Measurements from ENCODE around the gene KRT39. TPM values are rescaled to one million over a fixed set of nuclear protein-coding genes. Genes with fewer than 3 reads are reported as not detected.

KRT39 gene
- total and polyA plus RNA-seq, 2 donors from 2014 or later = not detected

GRCh38 chr17:40975516-40975915 lies 8.8 kb upstream of the KRT39 start:
- Histone ChIP-seq H3K9me3 (ENCODE audit: control insufficient read depth in 2 of 3, insufficient read depth in 1 of 3, low read length in 3 of 3) (no peaks in the 10 kb centered on the region), H3K9ac (ENCODE audit: low read length in 3 of 3) (no peak overlapping the region), H3K27ac (ENCODE audit: low read depth in 2 of 2, low read length in 2 of 2) (no peak overlapping the region), H3K4me1 (ENCODE audit: control insufficient read depth in 2 of 3, insufficient read depth in 2 of 3, low read depth in 1 of 3, low read length in 3 of 3) (no peaks in the 10 kb centered on the region), H3K4me3 (ENCODE audit: low read length in 3 of 3) (no peak overlapping the region), H3K27me3 (ENCODE audit: control insufficient read depth, insufficient read depth, low read length) (no peaks in the 10 kb centered on the region), H3K36me3 (ENCODE audit: control insufficient read depth in 2 of 3, insufficient read depth in 3 of 3, low read length in 3 of 3) (no peaks in the 10 kb centered on the region)
- intact Hi-C loops (cut with DNase I) = no loop called here
- DNase-seq (no peak), FAIRE-seq (no peak)
- no peak for TF ChIP-seq CTCF (IDR thresholded peaks at IDR 0.05; ENCODE audit: borderline replicate concordance, extremely low read depth, insufficient read depth)

GRCh38 chr17:40974366-40974765 lies 7.6 kb upstream of the KRT39 start:
- no peaks in the 10 kb centered on the region for H3K27me3 ChIP-seq (ENCODE audit: control insufficient read depth, insufficient read depth, low read length)

GRCh38 chr17:40967582-40967981 lies 834 bp upstream of the KRT39 start:
- Histone ChIP-seq H3K4me1 (ENCODE audit: control insufficient read depth in 2 of 3, insufficient read depth in 2 of 3, low read depth in 1 of 3, low read length in 3 of 3) (no peaks in the 10 kb centered on the region), H3K36me3 (ENCODE audit: control insufficient read depth in 2 of 3, insufficient read depth in 3 of 3, low read length in 3 of 3) (no peaks in the 10 kb centered on the region), H3K27ac (ENCODE audit: low read depth in 2 of 2, low read length in 2 of 2) (no peak overlapping the region), H3K9ac (ENCODE audit: low read length in 3 of 3) (no peak overlapping the region), H3K9me3 (ENCODE audit: control insufficient read depth in 2 of 3, insufficient read depth in 1 of 3, low read length in 3 of 3) (no peaks in the 10 kb centered on the region), H3K27me3 (ENCODE audit: control insufficient read depth, insufficient read depth, low read length) (no peaks in the 10 kb centered on the region), H3K4me3 (ENCODE audit: low read length in 3 of 3) (no peak overlapping the region)
- no peak for FAIRE-seq
- intact Hi-C loops (cut with DNase I) = no loop called here
- DNase-seq = no peak
- TF ChIP-seq CTCF (IDR thresholded peaks at IDR 0.05; ENCODE audit: borderline replicate concordance, extremely low read depth, insufficient read depth) = no peak

More at GRCh38 chr17:40974366-40974765, 7.6 kb upstream of the KRT39 start:
- DNase-seq (no peak), FAIRE-seq (no peak)
- Histone ChIP-seq H3K36me3 (ENCODE audit: control insufficient read depth in 2 of 3, insufficient read depth in 3 of 3, low read length in 3 of 3) (no peaks in the 10 kb centered on the region), H3K4me1 (ENCODE audit: control insufficient read depth in 2 of 3, insufficient read depth in 2 of 3, low read depth in 1 of 3, low read length in 3 of 3) (no peaks in the 10 kb centered on the region), H3K27ac (ENCODE audit: low read depth in 2 of 2, low read length in 2 of 2) (no peak overlapping the region), H3K9ac (ENCODE audit: low read length in 3 of 3) (no peak overlapping the region), H3K4me3 (ENCODE audit: low read length in 3 of 3) (no peak overlapping the region), H3K9me3 (ENCODE audit: control insufficient read depth in 2 of 3, insufficient read depth in 1 of 3, low read length in 3 of 3) (no peaks in the 10 kb centered on the region)
- no peak for TF ChIP-seq CTCF (IDR thresholded peaks at IDR 0.05; ENCODE audit: borderline replicate concordance, extremely low read depth, insufficient read depth)
- intact Hi-C loops (cut with DNase I) = no loop called here

- intact Hi-C loops (cut with DNase I) = no loop called here
- FAIRE-seq = peak; percentile 15
Observed at GRCh38 chr17:40963838-40964237, 2.9 kb downstream of the KRT39 start.

More at GRCh38 chr17:40963838-40964237, 2.9 kb downstream of the KRT39 start:
- no peak overlapping the region for H3K27ac ChIP-seq (ENCODE audit: low read depth in 2 of 2, low read length in 2 of 2)
- no peak for DNase-seq
- H3K36me3 ChIP-seq (ENCODE audit: control insufficient read depth in 2 of 3, insufficient read depth in 3 of 3, low read length in 3 of 3) = no peaks in the 10 kb centered on the region
- H3K4me1 ChIP-seq (ENCODE audit: control insufficient read depth in 2 of 3, insufficient read depth in 2 of 3, low read depth in 1 of 3, low read length in 3 of 3) = no peaks in the 10 kb centered on the region
- TF ChIP-seq CTCF (IDR thresholded peaks at IDR 0.05; ENCODE audit: borderline replicate concordance, extremely low read depth, insufficient read depth) = peak; percentile 58
- H3K9me3 ChIP-seq (ENCODE audit: control insufficient read depth in 2 of 3, insufficient read depth in 1 of 3, low read length in 3 of 3) = no peaks in the 10 kb centered on the region
- H3K27me3 ChIP-seq (ENCODE audit: control insufficient read depth, insufficient read depth, low read length) = no peaks in the 10 kb centered on the region
- H3K9ac ChIP-seq (ENCODE audit: low read length in 3 of 3) = no peak overlapping the region
- H3K4me3 ChIP-seq (ENCODE audit: low read length in 3 of 3) = no peak overlapping the region
